ENCODE results near the gene DLK1. TPM values are rescaled to one million over a fixed set of nuclear protein-coding genes. Genes with fewer than 3 reads are reported as not detected.

The DLK1 gene
- total and polyA plus RNA-seq, 11 donors: 1.4 to 52.4 (median 9.3) TPM

DNA sequence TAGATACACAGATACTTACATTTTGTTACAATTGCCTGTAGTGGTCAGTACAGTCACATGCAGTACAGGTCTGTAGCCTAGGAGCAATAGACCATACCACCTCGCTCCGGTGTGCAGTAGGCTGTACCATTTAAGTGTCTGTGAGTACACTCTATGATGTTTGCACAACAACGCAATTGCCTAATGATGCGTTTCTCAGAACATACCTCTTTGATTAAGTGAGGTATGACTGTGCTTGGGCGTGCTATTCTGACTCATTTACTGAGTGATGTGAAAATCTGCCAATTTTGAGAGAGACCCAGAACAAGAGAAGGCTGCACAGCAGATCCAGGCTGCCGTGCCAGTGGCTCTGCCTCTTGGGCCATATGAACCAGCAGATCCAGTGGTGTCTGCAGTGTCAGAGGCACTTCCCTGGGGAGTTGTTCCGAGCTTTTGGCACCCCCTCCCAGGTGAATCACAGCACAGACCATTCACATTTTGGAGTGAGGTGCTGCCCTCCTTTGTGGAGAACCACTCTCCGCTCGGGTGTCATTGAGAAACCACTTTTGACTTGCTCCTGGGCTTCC is 20.4 kb downstream of the DLK1 start:
- Histone ChIP-seq H3K9me3 (no peaks in the 10 kb centered on the region), H3K4me3 (no peak overlapping the region), H3K27me3 (peaks cover 0 to 3% (median 0%) of the 10 kb centered on the region in 9 donors), H3K27ac (no peak overlapping the region), H3K36me3 (no peaks in the 10 kb centered on the region), H3K4me1 (no peaks in the 10 kb centered on the region)
- DNase-seq (peak in 2 of 5 donors; percentile 6 to 15), ATAC-seq (peak in 1 of 4 donors; percentile 18)
- intact Hi-C loops (cut with DNase I): no loop called here
- TF ChIP-seq POLR2A (IDR thresholded peaks at IDR 0.05): no peak
- TF ChIP-seq, protein P1, sequence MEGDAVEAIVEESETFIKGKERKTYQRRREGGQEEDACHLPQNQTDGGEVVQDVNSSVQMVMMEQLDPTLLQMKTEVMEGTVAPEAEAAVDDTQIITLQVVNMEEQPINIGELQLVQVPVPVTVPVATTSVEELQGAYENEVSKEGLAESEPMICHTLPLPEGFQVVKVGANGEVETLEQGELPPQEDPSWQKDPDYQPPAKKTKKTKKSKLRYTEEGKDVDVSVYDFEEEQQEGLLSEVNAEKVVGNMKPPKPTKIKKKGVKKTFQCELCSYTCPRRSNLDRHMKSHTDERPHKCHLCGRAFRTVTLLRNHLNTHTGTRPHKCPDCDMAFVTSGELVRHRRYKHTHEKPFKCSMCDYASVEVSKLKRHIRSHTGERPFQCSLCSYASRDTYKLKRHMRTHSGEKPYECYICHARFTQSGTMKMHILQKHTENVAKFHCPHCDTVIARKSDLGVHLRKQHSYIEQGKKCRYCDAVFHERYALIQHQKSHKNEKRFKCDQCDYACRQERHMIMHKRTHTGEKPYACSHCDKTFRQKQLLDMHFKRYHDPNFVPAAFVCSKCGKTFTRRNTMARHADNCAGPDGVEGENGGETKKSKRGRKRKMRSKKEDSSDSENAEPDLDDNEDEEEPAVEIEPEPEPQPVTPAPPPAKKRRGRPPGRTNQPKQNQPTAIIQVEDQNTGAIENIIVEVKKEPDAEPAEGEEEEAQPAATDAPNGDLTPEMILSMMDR (IDR thresholded peaks at IDR 0.05): no peak
- 86 to 90% (median 88%) methylated on average over 9 of the region's 9 CpGs for WGBS, 4 donors

DNA sequence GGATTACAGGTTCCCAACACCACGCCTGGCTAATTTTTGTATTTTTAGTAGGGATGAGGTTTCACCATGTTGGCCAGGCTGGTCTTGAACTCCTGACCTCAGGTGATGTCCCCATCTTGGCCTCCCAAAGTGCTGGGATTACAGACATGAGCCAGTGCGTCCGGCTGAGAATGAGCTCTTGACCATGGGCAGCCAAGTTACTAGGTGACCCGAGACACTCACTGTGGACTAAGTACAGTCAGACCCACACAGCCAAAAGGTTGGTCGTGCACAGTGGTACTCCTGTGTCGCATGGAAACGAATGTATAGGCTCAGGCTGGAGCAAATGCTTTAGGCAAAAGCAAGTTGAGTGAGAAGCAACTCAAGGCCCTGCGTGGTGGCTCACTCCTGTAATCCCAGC is 21.0 kb downstream of the DLK1 start:
- Histone ChIP-seq H3K4me3 (no peak overlapping the region), H3K36me3 (no peaks in the 10 kb centered on the region), H3K4me1 (no peaks in the 10 kb centered on the region), H3K27me3 (peaks cover 0 to 3% (median 0%) of the 10 kb centered on the region in 9 donors), H3K27ac (no peak overlapping the region), H3K9me3 (no peaks in the 10 kb centered on the region)
- ATAC-seq: no peak
- TF ChIP-seq, protein P1 (IDR thresholded peaks at IDR 0.05): no peak
- TF ChIP-seq POLR2A (IDR thresholded peaks at IDR 0.05): no peak
- peak in 2 of 5 donors; percentile 5 to 10 for DNase-seq
- WGBS, 4 donors: 88 to 94% (median 92%) methylated on average over 8 of the region's 8 CpGs
- intact Hi-C loops (cut with DNase I): no loop called here

DNA sequence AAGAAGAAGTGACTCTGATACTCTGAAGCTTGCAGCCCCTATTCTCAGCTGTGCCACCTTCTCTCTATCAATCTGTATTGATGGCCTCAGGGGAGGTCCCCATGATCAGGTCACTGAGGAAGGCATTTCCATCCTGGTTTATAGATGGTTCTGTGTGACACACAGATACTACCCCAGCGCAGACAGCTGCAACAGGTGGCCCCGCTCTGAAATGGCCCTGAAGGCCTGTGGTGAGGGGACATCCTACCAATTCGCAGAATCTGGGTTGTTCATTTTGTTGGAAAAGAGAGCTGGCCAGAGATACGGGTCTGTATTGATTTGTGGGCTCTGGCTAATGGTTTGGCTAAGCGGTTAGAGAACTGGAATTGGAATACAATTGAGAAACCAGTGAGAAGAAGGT is 21.7 kb downstream of the DLK1 start:
- H3K27me3 ChIP-seq: peaks cover 0 to 3% (median 0%) of the 10 kb centered on the region in 9 donors
- intact Hi-C loops (cut with DNase I): no loop called here
- peak in 1 of 5 donors; percentile 1 for DNase-seq
- H3K36me3 ChIP-seq: no peaks in the 10 kb centered on the region
- H3K9me3 ChIP-seq: no peaks in the 10 kb centered on the region
- H3K27ac ChIP-seq: no peak overlapping the region
- WGBS, 4 donors: 73 to 79% (median 75%) methylated on average over 5 of the region's 5 CpGs
- no peak overlapping the region for H3K4me3 ChIP-seq
- ATAC-seq: no peak
- H3K4me1 ChIP-seq: no peaks in the 10 kb centered on the region
- TF ChIP-seq POLR2A (IDR thresholded peaks at IDR 0.05): no peak
- TF ChIP-seq, protein P1 (IDR thresholded peaks at IDR 0.05): no peak

DNA sequence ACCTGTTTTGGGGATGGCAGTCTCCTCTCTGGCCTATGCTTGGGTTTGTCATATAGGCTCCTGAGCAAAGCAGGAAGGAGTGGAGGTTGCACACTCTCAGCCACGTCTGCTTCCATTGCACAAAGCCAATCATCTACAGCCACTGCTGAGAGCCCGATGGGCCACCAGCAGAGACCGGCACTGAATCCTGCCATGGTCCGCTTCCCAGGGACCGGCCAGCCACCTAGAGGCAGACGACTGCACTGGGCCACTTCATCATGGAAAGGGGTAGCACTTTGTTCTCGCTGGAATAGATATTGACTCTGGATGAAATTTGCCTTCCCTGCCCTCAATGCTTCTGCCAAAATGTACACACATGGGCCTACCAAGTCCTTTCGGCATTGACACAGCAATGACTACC is 22.3 kb downstream of the DLK1 start:
- intact Hi-C loops (cut with DNase I): no loop called here
- H3K9me3 ChIP-seq: no peaks in the 10 kb centered on the region
- peak in 3 of 5 donors; percentile 1 to 9 (median 4) for DNase-seq
- no peaks in the 10 kb centered on the region for H3K4me1 ChIP-seq
- no peak for ATAC-seq
- H3K27ac ChIP-seq: no peak overlapping the region
- no peaks in the 10 kb centered on the region for H3K36me3 ChIP-seq
- H3K4me3 ChIP-seq: no peak overlapping the region
- 70 to 84% (median 77%) methylated on average over 8 of the region's 8 CpGs for WGBS, 4 donors
- TF ChIP-seq POLR2A (IDR thresholded peaks at IDR 0.05): no peak
- TF ChIP-seq, protein P1 (IDR thresholded peaks at IDR 0.05): no peak
- peaks cover 0 to 4% (median 0%) of the 10 kb centered on the region in 9 donors for H3K27me3 ChIP-seq

Data from heart left ventricle (tissue), 16 donors.